Measurements from ENCODE around the gene VTI1A.

GRCh38 chr10:112548535-112549276, 101.7 kb downstream of the VTI1A start:
- no peak for TF ChIP-seq MTF1 (CRISPR knock-in tag; IDR thresholded peaks at IDR 0.05)
- TF ChIP-seq MAF1 (CRISPR knock-in tag; IDR thresholded peaks at IDR 0.05; ENCODE audit: borderline replicate concordance): no peak
- TF ChIP-seq ZNF251 (CRISPR knock-in tag; IDR thresholded peaks at IDR 0.05): no peak
- no peak for TF ChIP-seq EP300 (IDR thresholded peaks at IDR 0.05; ENCODE audit: low read depth in 2 of 2, low read length in 2 of 2)
- no peak for TF ChIP-seq EP300 (CRISPR knock-in tag; IDR thresholded peaks at IDR 0.05; ENCODE audit: borderline replicate concordance)
- TF ChIP-seq ZNF121 (CRISPR knock-in tag; IDR thresholded peaks at IDR 0.05): no peak

Measured in HepG2 (cell line).